ENCODE data around the gene HEBP2. TPM values are rescaled to one million over a fixed set of nuclear protein-coding genes. Genes with fewer than 3 reads are reported as not detected.

HEBP2 gene
- total RNA-seq, 1 donor from 2014 or later = 42.5 TPM

DNA sequence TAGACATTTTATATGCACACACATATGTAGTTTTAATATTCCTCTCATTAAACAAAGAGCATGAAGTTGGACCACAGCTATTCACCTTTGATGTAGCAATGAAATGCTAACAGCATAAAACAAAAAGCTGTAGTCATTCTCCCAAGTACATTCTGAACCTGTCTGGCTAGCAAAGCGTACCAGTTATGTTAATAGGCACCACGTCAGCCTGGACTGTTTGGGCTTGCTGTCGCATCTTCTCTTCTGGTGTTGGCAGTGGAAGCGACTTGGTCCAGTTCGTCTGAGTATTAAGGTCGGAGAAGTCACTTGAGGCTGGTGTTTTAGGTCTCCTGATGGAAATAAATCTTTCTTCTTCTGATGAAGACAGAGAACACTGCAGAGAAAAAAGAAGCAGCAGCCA lies 42.8 kb downstream of the HEBP2 start:
- Mint-ChIP-seq H3K4me1 (ENCODE audit: low read depth) (peaks cover 5% of the 10 kb centered on the region), H3K27ac (ENCODE audit: unreplicated experiment) (no peak overlapping the region), H3K9me3 (ENCODE audit: low read depth) (no peaks in the 10 kb centered on the region), H3K4me3 (ENCODE audit: unreplicated experiment) (no peak overlapping the region), H3K36me3 (ENCODE audit: low read depth) (peaks cover 9% of the 10 kb centered on the region), H3K27me3 (ENCODE audit: low read depth) (no peaks in the 10 kb centered on the region)
- DNase-seq (ENCODE audit: low spot score) = no peak
- TF ChIP-seq, protein P1, sequence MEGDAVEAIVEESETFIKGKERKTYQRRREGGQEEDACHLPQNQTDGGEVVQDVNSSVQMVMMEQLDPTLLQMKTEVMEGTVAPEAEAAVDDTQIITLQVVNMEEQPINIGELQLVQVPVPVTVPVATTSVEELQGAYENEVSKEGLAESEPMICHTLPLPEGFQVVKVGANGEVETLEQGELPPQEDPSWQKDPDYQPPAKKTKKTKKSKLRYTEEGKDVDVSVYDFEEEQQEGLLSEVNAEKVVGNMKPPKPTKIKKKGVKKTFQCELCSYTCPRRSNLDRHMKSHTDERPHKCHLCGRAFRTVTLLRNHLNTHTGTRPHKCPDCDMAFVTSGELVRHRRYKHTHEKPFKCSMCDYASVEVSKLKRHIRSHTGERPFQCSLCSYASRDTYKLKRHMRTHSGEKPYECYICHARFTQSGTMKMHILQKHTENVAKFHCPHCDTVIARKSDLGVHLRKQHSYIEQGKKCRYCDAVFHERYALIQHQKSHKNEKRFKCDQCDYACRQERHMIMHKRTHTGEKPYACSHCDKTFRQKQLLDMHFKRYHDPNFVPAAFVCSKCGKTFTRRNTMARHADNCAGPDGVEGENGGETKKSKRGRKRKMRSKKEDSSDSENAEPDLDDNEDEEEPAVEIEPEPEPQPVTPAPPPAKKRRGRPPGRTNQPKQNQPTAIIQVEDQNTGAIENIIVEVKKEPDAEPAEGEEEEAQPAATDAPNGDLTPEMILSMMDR (IDR thresholded peaks at IDR 0.05) = no peak

DNA sequence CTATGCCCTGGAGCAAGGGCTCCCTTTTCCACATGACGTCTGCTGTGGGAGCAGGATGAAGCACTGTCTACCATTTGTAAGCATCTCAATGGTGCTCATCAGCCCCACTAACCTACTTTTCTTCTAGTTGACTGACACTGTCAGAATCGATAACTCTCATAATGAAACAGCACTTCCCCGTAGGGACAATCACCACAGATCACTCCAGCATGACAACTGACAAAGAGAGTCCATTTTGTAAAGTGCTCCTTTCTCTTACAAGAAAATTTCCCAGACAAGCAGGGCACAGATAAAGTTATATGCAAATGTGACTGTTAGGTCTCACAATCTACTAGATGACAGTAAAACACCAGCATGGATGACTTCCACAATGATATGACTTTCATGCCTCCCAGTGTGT lies 46.4 kb downstream of the HEBP2 start:
- no peak for DNase-seq (ENCODE audit: low spot score)
- Mint-ChIP-seq H3K27ac (ENCODE audit: unreplicated experiment) (no peak overlapping the region), H3K4me1 (ENCODE audit: low read depth) (no peaks in the 10 kb centered on the region), H3K4me3 (ENCODE audit: unreplicated experiment) (no peak overlapping the region), H3K36me3 (ENCODE audit: low read depth) (peaks cover 2% of the 10 kb centered on the region), H3K27me3 (ENCODE audit: low read depth) (no peaks in the 10 kb centered on the region), H3K9me3 (ENCODE audit: low read depth) (no peaks in the 10 kb centered on the region)
- TF ChIP-seq, protein P1 (IDR thresholded peaks at IDR 0.05) = no peak

DNA sequence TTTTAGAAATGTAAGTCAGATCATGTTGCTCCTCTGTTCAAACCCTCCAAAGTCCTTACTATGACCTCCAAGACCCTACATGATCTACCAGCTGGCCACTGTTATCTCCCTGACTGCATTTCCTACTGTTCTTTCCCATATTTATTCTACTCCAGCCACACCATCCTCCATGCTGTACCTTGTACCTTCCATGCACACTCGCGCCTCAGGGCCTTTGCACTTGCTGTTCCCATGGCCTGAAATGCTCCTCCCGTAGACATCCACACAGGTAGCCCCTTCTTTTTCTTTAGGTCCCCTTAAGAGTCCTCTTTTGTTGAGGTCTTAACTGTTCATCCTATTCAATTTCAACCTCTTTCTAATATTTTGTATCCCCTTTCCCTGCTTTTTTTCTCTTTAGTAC lies 47.0 kb downstream of the HEBP2 start:
- no peak for DNase-seq (ENCODE audit: low spot score)
- peaks cover 2% of the 10 kb centered on the region for H3K36me3 Mint-ChIP-seq (ENCODE audit: low read depth)
- no peaks in the 10 kb centered on the region for H3K27me3 Mint-ChIP-seq (ENCODE audit: low read depth)
- no peak overlapping the region for H3K27ac Mint-ChIP-seq (ENCODE audit: unreplicated experiment)
- no peak overlapping the region for H3K4me3 Mint-ChIP-seq (ENCODE audit: unreplicated experiment)
- TF ChIP-seq, protein P1 (IDR thresholded peaks at IDR 0.05) = no peak
- no peaks in the 10 kb centered on the region for H3K4me1 Mint-ChIP-seq (ENCODE audit: low read depth)
- no peaks in the 10 kb centered on the region for H3K9me3 Mint-ChIP-seq (ENCODE audit: low read depth)

DNA sequence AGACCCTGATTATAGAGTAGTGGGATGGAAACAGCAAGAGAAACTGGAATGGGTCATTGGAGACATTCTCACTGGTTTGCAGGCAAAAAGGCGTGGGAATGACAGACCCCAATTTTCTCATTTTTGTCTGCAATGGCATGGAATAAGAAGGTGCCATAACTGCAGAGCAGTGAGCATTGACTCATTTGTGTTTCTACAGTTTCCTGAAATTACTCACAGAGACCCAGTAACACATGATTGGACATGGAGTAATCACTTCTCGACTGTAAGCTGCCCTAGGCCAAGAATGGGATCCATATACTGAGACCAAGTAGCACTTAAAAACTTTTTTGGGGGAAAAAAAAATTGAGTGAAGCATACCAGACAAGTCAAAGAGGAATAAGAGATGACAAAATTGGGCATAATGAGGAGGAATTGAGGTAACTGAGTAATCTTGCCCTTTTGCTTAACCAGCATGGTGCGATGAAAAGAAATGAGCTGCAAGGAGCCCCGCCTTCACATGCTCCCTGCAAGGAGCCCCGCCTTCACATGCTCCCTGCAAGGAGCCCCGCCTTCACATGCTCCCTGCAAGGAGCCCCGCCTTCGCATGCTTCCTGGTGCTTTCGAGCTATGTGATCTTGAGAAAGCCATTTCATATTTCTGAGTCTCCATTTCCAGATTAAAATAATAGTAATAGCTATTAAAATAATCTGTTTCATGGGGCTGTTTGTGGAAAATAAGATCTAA lies 51.1 kb downstream of the HEBP2 start:
- Mint-ChIP-seq H3K27me3 (ENCODE audit: low read depth) (no peaks in the 10 kb centered on the region), H3K4me1 (ENCODE audit: low read depth) (no peaks in the 10 kb centered on the region), H3K9me3 (ENCODE audit: low read depth) (no peaks in the 10 kb centered on the region), H3K36me3 (ENCODE audit: low read depth) (peaks cover 3% of the 10 kb centered on the region), H3K4me3 (ENCODE audit: unreplicated experiment) (no peak overlapping the region), H3K27ac (ENCODE audit: unreplicated experiment) (no peak overlapping the region)
- DNase-seq (ENCODE audit: low spot score) = no peak
- TF ChIP-seq, protein P1 (IDR thresholded peaks at IDR 0.05) = no peak

DNA sequence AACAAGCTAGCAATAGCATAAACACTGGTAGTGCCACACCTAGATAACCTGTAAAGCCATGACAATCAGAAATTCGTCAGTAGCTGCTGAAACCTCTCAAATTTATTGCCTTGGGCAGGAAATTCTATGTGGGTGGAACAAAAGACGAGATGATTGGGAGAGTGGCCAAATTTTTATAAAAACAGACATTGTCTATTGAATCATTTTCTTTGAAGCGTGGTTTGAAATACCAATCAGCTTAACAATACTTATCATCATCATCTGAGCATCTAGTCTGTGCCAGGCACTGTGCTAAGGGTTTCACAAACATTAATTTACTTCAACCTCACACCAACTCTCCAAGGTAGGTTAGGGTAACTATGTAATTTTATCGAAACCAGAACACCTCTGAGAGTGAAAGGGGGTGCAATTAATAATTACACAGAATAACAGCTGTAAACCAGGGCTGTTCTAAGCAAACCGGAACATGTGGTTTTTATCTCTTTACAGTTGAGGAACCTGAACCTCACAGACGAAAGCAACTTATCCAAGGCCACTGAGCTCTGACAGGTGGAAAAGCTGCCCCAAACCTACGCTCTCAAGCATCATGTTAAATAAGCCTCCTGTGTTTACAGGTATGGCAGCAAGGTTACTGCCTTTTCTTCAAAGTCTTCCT lies 51.9 kb downstream of the HEBP2 start:
- Mint-ChIP-seq H3K9me3 (ENCODE audit: low read depth) (no peaks in the 10 kb centered on the region), H3K4me3 (ENCODE audit: unreplicated experiment) (no peak overlapping the region), H3K36me3 (ENCODE audit: low read depth) (peaks cover 3% of the 10 kb centered on the region), H3K27ac (ENCODE audit: unreplicated experiment) (no peak overlapping the region), H3K27me3 (ENCODE audit: low read depth) (no peaks in the 10 kb centered on the region), H3K4me1 (ENCODE audit: low read depth) (no peaks in the 10 kb centered on the region)
- TF ChIP-seq, protein P1 (IDR thresholded peaks at IDR 0.05) = no peak
- DNase-seq (ENCODE audit: low spot score) = no peak

Data from chondrocyte (in vitro differentiated cells).